ENCODE measurements around the gene KCNA2.

The KCNA2 gene

DNA sequence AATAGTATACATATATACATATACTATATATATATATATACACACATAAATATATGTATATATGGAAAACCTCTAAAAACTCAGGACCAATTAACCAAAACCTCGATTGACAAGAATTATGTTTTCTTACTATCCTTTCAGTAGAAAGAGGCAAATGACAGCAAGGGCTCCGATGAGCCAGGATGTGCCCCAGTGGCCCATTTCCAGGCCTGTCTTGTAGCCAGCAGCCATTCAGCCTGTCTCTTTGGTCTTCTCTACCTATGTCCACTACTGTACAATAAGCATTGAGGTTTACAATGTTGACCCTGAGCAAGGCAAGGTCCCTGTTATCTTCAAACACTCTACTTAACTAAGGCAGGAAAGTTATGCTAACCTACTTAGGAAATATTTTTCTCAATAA, 9.8 kb downstream of the KCNA2 start:
- no peak for DNase-seq (ENCODE audit: low read depth, low spot score)
- no peak overlapping the region for H3K4me3 ChIP-seq (ENCODE audit: low read depth, low read length)
- in situ Hi-C loops (cut with HindIII; ENCODE audit: low sequenced_read_pairs), result no loop called here
- TF ChIP-seq, protein P1, sequence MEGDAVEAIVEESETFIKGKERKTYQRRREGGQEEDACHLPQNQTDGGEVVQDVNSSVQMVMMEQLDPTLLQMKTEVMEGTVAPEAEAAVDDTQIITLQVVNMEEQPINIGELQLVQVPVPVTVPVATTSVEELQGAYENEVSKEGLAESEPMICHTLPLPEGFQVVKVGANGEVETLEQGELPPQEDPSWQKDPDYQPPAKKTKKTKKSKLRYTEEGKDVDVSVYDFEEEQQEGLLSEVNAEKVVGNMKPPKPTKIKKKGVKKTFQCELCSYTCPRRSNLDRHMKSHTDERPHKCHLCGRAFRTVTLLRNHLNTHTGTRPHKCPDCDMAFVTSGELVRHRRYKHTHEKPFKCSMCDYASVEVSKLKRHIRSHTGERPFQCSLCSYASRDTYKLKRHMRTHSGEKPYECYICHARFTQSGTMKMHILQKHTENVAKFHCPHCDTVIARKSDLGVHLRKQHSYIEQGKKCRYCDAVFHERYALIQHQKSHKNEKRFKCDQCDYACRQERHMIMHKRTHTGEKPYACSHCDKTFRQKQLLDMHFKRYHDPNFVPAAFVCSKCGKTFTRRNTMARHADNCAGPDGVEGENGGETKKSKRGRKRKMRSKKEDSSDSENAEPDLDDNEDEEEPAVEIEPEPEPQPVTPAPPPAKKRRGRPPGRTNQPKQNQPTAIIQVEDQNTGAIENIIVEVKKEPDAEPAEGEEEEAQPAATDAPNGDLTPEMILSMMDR (IDR thresholded peaks at IDR 0.05; ENCODE audit: low read depth, low read length), result no peak

GRCh38 chr1:110595353-110595710, 10.8 kb downstream of the KCNA2 start:
- in situ Hi-C loops (cut with HindIII; ENCODE audit: low sequenced_read_pairs), result no loop called here
- H3K4me3 ChIP-seq (ENCODE audit: low read depth, low read length), result no peak overlapping the region
- DNase-seq (ENCODE audit: low read depth, low spot score), result no peak
- TF ChIP-seq, protein P1 (IDR thresholded peaks at IDR 0.05; ENCODE audit: low read depth, low read length), result no peak

DNA sequence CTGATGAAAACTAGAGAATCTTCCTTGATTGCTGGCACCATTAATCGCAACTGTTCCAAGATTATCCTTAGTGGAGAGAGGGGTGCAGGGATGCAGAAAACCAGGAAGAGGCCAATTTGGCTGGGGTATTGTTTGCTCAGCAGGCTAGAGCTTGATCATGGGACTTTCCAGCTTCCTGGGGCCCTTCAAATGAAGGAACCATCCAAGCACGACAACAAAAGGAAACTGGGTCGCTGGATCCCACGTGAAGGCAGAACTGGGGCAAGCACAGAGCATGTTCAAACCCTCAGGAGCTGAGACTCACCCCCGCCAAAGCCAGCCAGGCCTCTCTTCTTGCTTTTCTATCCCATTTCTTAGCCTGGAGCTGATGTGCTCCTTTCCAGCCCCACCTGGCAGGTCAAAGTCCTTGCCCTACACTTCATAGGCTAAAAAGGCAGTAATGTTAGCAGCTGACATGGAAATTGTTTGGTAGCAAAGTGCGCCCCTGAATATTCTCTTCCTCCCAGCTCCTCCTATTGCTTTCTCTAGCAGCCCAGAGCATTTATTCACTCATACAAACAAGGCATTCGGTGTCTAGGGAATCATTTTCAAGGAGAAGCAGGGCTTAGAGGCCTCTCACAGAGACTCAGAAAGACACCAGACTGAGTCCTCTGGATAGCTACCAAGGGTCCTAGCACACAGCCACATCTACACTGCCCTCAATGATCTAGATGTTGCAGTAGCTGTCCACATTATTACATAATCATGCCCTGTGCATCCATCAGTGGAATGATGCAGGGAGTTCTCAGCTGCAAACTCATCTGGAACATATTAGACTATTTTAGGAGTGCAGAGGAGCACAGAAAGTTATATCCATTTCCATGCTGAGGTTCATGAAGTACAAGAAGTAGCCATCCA, 11.5 kb downstream of the KCNA2 start:
- DNase-seq (ENCODE audit: low read depth, low spot score), result no peak
- in situ Hi-C loops (cut with HindIII; ENCODE audit: low sequenced_read_pairs), result no loop called here
- TF ChIP-seq, protein P1 (IDR thresholded peaks at IDR 0.05; ENCODE audit: low read depth, low read length), result no peak
- no peak overlapping the region for H3K4me3 ChIP-seq (ENCODE audit: low read depth, low read length)

DNA sequence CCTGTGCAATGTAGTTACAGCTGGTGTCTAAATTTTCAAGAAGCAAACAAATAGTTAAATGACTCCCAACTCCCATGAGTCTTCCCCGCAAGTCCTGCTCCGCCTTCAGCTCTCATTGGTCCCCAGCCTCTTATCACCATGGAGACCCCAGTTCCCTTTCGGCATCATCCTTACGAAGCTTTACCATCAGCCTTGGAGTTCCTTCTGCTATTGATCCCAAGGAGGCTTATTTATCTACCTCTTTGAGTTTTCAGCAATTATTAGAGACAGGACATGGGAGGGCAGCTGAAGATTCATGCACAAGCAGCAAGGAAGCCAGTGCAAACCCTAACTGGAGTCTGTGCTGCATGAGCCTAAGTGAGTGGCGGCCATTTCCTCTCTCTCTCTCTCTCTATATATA, 12.3 kb downstream of the KCNA2 start:
- no peak for DNase-seq (ENCODE audit: low read depth, low spot score)
- in situ Hi-C loops (cut with HindIII; ENCODE audit: low sequenced_read_pairs), result no loop called here
- H3K4me3 ChIP-seq (ENCODE audit: low read depth, low read length), result no peak overlapping the region
- TF ChIP-seq, protein P1 (IDR thresholded peaks at IDR 0.05; ENCODE audit: low read depth, low read length), result no peak

DNA sequence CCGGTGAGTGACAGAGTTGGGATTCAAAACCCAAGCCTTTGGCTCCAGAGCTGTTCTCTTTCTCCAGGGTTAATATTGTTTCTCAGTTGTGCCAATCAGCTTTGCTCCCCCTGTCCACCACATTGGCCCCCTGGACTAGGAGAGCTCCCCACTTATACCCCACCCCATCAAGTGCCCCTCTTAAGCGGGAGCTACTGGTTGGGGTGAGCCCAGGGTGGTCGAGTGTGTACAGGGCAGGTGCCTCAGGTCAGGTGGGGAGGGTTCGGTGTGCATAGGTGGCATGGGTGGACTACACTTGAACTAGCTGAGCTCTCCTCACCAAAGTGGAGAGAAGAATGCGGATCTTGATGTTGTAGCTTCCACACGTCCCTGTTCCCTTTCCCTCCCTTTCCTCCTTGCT, 14.2 kb downstream of the KCNA2 start:
- H3K4me3 ChIP-seq (ENCODE audit: low read depth, low read length), result no peak overlapping the region
- in situ Hi-C loops (cut with HindIII; ENCODE audit: low sequenced_read_pairs), result no loop called here
- TF ChIP-seq, protein P1 (IDR thresholded peaks at IDR 0.05; ENCODE audit: low read depth, low read length), result no peak
- no peak for DNase-seq (ENCODE audit: low read depth, low spot score)

GRCh38 chr1:110588991-110589390, 17.2 kb downstream of the KCNA2 start:
- DNase-seq (ENCODE audit: low read depth, low spot score), result no peak
- H3K4me3 ChIP-seq (ENCODE audit: low read depth, low read length), result no peak overlapping the region
- TF ChIP-seq, protein P1 (IDR thresholded peaks at IDR 0.05; ENCODE audit: low read depth, low read length), result no peak
- in situ Hi-C loops (cut with HindIII; ENCODE audit: low sequenced_read_pairs), result no loop called here

Measured in astrocyte of the spinal cord (primary cell).